NB4 (cell line): ENCODE results near the gene COL6A3.

Experiments used
- DNase-seq: peaks from one replicate; pipeline ENCODE4 v3.0.0; 2010; ENCODE audit warnings: low read depth
- H3K4me3 ChIP-seq: one replicate; pipeline ENCODE4 v1.5.1; 2011; ENCODE audit warnings: mild to moderate bottlenecking, low read depth, low read length, moderate library complexity
- CTCF ChIP-seq: IDR thresholded peaks from one replicate; pipeline ENCODE4 v1.5.1; 2012; ENCODE audit warnings: low read depth, low read length
- MAX ChIP-seq: IDR thresholded peaks from 2 replicates; pipeline ENCODE4 v1.6.1; 2011; ENCODE audit warnings: low read depth, low read length
- MYC ChIP-seq: IDR thresholded peaks from 2 replicates; pipeline ENCODE4 v1.6.1; 2011; ENCODE audit warnings: low read depth, low read length
- POLR2A ChIP-seq: IDR thresholded peaks from 2 replicates; pipeline ENCODE4 v1.6.1; 2011; ENCODE audit warnings: mild to moderate bottlenecking; ENCODE audit not compliant: insufficient read length; ENCODE audit errors: extremely low read depth

The COL6A3 gene

GRCh38 chr2:237450583-237450982 lies 36.6 kb upstream of the COL6A3 start:
- TF ChIP-seq POLR2A (no peak), MYC (no peak), CTCF (no peak), MAX (no peak)
- H3K4me3 ChIP-seq, result no peak overlapping the region
- DNase-seq, result no peak

GRCh38 chr2:237450108-237450507 lies 36.1 kb upstream of the COL6A3 start:
- TF ChIP-seq CTCF (no peak), POLR2A (no peak), MAX (no peak), MYC (no peak)
- H3K4me3 ChIP-seq, result no peak overlapping the region
- no peak for DNase-seq

DNA sequence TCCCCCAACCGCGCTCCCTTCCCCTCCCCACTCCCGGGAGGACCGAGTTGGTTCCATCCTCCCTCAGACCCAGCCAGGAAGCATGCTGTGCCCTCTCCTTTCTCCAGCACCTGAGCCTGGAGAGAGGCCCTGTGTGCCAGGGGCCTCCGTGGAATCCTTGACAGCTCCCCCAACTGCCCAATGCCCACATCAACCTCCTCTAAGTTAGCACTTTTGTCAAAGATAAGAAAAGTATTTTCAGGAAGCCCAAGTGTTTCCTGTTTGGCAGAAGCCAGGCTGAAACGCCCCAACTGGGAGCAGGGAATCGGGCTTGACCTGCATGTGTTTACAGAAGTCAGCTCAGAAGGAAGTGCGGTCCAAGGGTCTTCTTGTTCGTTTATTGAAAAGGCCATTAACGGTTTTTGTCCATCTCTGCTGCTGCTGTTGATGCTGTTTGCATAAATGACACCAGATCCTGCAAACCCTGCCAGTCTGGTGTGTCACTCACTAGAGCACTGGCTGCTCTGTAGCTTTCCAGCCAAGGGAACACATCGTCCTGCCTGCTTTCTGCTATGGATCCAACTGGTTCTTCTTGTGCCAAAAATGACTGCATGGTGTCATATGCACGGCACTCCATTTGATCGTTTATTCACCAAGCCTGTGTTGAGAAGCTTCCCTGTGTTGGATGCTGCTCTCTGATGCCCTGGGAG lies 35.4 kb upstream of the COL6A3 start:
- no peak for TF ChIP-seq CTCF
- TF ChIP-seq MYC, result no peak
- no peak for TF ChIP-seq POLR2A
- TF ChIP-seq MAX, result no peak
- DNase-seq, result no peak
- H3K4me3 ChIP-seq, result no peak overlapping the region

GRCh38 chr2:237448626-237449025 lies 34.7 kb upstream of the COL6A3 start:
- TF ChIP-seq POLR2A (no peak), CTCF (no peak), MAX (no peak), MYC (no peak)
- DNase-seq, result no peak
- no peak overlapping the region for H3K4me3 ChIP-seq

- H3K4me3 ChIP-seq, result no peak overlapping the region
- TF ChIP-seq CTCF, result no peak
- no peak for DNase-seq
These were observed 34.2 kb upstream of the COL6A3 start for GRCh38 chr2:237448171-237448570.

DNA sequence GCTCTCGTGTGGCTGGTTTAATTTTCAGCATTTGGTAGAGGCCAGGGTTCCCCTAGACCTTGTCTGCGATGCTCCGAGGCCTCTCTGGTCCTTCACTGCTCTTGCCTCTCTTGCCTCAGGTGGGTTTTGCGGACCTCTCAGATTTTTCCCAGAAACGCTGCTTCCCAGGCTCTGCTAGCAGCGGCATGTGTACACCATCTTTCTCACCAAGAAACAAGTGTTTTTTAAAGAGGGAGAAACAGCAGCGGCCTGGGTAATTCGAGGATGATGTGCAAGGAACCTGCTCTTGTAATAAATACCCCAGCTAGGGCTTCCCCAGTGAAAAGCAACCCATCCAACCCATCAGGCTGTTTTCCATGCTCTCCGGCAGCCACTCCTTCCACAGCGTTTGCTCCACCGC lies 33.5 kb upstream of the COL6A3 start:
- no peak for DNase-seq
- H3K4me3 ChIP-seq, result no peak overlapping the region
- no peak for TF ChIP-seq CTCF
